ENCODE results near the gene RPTOR. TPM values are rescaled to one million over a fixed set of nuclear protein-coding genes. Genes with fewer than 3 reads are reported as not detected.

RPTOR gene
- total RNA-seq, 1 donor from 2014 or later = 32.0 TPM

- TF ChIP-seq CTCF (IDR thresholded peaks at IDR 0.05; ENCODE audit: insufficient read depth, low read depth, low read length) (no peak), EZH2 (IDR thresholded peaks at IDR 0.05; ENCODE audit: insufficient read depth, low read length) (no peak)
- Histone ChIP-seq H3K9ac (ENCODE audit: low read length) (peak overlapping the region; percentile 15), H3K79me2 (ENCODE audit: insufficient read depth, low read length) (no peaks in the 10 kb centered on the region), H3K36me3 (ENCODE audit: insufficient read depth, low read length) (no peaks in the 10 kb centered on the region), H3K9me3 (ENCODE audit: insufficient read depth, low read depth, low read length) (no peaks in the 10 kb centered on the region), H2AFZ (ENCODE audit: low read depth, low read length) (no peak overlapping the region), H3K4me3 (ENCODE audit: insufficient read depth, low read depth, low read length) (no peak overlapping the region), H3K27ac (ENCODE audit: low read depth, low read length) (no peak overlapping the region), H3K4me1 (ENCODE audit: insufficient read depth, low read length) (peaks cover 18% of the 10 kb centered on the region), H4K20me1 (ENCODE audit: insufficient read depth, low read length) (no peaks in the 10 kb centered on the region), H3K4me2 (ENCODE audit: low read length) (peak overlapping the region; percentile 36), H3K27me3 (ENCODE audit: insufficient read depth, low read length) (peaks cover 15% of the 10 kb centered on the region)
- peaks cover 14% of the 10 kb centered on the region for H3K4me1 Mint-ChIP-seq (ENCODE audit: low read depth, unreplicated experiment)
- H3K36me3 Mint-ChIP-seq (ENCODE audit: low read depth, unreplicated experiment) = no peaks in the 10 kb centered on the region
- H3K27me3 Mint-ChIP-seq (ENCODE audit: low read depth, unreplicated experiment) = peaks cover 12% of the 10 kb centered on the region
- H3K27ac Mint-ChIP-seq (ENCODE audit: unreplicated experiment) = no peak overlapping the region
- FAIRE-seq = no peak
- H3K9me3 Mint-ChIP-seq (ENCODE audit: unreplicated experiment) = no peaks in the 10 kb centered on the region
- no peak overlapping the region for H3K4me3 Mint-ChIP-seq (ENCODE audit: unreplicated experiment)
- peak; percentile 87 for DNase-seq (ENCODE audit: low read depth)
These were observed 30.7 kb upstream of the RPTOR start for GRCh38 chr17:80513892-80514291.

GRCh38 chr17:80516171-80516932 is 28.3 kb upstream of the RPTOR start:
- Histone ChIP-seq H3K4me2 (ENCODE audit: low read length) (no peak overlapping the region), H3K27me3 (ENCODE audit: insufficient read depth, low read length) (peaks cover 13% of the 10 kb centered on the region), H3K9ac (ENCODE audit: low read length) (no peak overlapping the region), H3K79me2 (ENCODE audit: insufficient read depth, low read length) (no peaks in the 10 kb centered on the region), H3K27ac (ENCODE audit: low read depth, low read length) (no peak overlapping the region), H3K36me3 (ENCODE audit: insufficient read depth, low read length) (no peaks in the 10 kb centered on the region), H2AFZ (ENCODE audit: low read depth, low read length) (no peak overlapping the region), H3K4me3 (ENCODE audit: insufficient read depth, low read depth, low read length) (no peak overlapping the region), H3K9me3 (ENCODE audit: insufficient read depth, low read depth, low read length) (no peaks in the 10 kb centered on the region), H4K20me1 (ENCODE audit: insufficient read depth, low read length) (no peaks in the 10 kb centered on the region), H3K4me1 (ENCODE audit: insufficient read depth, low read length) (peaks cover 18% of the 10 kb centered on the region)
- TF ChIP-seq EZH2 (IDR thresholded peaks at IDR 0.05; ENCODE audit: insufficient read depth, low read length) (no peak), CTCF (IDR thresholded peaks at IDR 0.05; ENCODE audit: insufficient read depth, low read depth, low read length) (no peak)
- no peaks in the 10 kb centered on the region for H3K36me3 Mint-ChIP-seq (ENCODE audit: low read depth, unreplicated experiment)
- H3K4me3 Mint-ChIP-seq (ENCODE audit: unreplicated experiment) = no peak overlapping the region
- DNase-seq (ENCODE audit: low read depth) (no peak), FAIRE-seq (no peak)
- no peaks in the 10 kb centered on the region for H3K9me3 Mint-ChIP-seq (ENCODE audit: unreplicated experiment)
- H3K27ac Mint-ChIP-seq (ENCODE audit: unreplicated experiment) = no peak overlapping the region
- H3K27me3 Mint-ChIP-seq (ENCODE audit: low read depth, unreplicated experiment) = peaks cover 24% of the 10 kb centered on the region
- peaks cover 14% of the 10 kb centered on the region for H3K4me1 Mint-ChIP-seq (ENCODE audit: low read depth, unreplicated experiment)

- H3K36me3 Mint-ChIP-seq (ENCODE audit: low read depth, unreplicated experiment) = no peaks in the 10 kb centered on the region
- H3K27ac ChIP-seq (ENCODE audit: low read depth, low read length) = no peak overlapping the region
- H3K4me1 Mint-ChIP-seq (ENCODE audit: low read depth, unreplicated experiment) = peaks cover 12% of the 10 kb centered on the region
- no peak overlapping the region for H3K9ac ChIP-seq (ENCODE audit: low read length)
- no peak overlapping the region for H3K27ac Mint-ChIP-seq (ENCODE audit: unreplicated experiment)
- no peaks in the 10 kb centered on the region for H3K9me3 Mint-ChIP-seq (ENCODE audit: unreplicated experiment)
- H2AFZ ChIP-seq (ENCODE audit: low read depth, low read length) = no peak overlapping the region
- DNase-seq (ENCODE audit: low read depth) = no peak
- peaks cover 17% of the 10 kb centered on the region for H3K27me3 ChIP-seq (ENCODE audit: insufficient read depth, low read length)
- no peak for FAIRE-seq
- H3K27me3 Mint-ChIP-seq (ENCODE audit: low read depth, unreplicated experiment) = peaks cover 27% of the 10 kb centered on the region
- H3K9me3 ChIP-seq (ENCODE audit: insufficient read depth, low read depth, low read length) = no peaks in the 10 kb centered on the region
- no peaks in the 10 kb centered on the region for H4K20me1 ChIP-seq (ENCODE audit: insufficient read depth, low read length)
- H3K79me2 ChIP-seq (ENCODE audit: insufficient read depth, low read length) = no peaks in the 10 kb centered on the region
- peaks cover 10% of the 10 kb centered on the region for H3K4me1 ChIP-seq (ENCODE audit: insufficient read depth, low read length)
- TF ChIP-seq CTCF (IDR thresholded peaks at IDR 0.05; ENCODE audit: insufficient read depth, low read depth, low read length) = no peak
- TF ChIP-seq EZH2 (IDR thresholded peaks at IDR 0.05; ENCODE audit: insufficient read depth, low read length) = no peak
- no peak overlapping the region for H3K4me3 ChIP-seq (ENCODE audit: insufficient read depth, low read depth, low read length)
- no peak overlapping the region for H3K4me3 Mint-ChIP-seq (ENCODE audit: unreplicated experiment)
- H3K4me2 ChIP-seq (ENCODE audit: low read length) = no peak overlapping the region
- no peaks in the 10 kb centered on the region for H3K36me3 ChIP-seq (ENCODE audit: insufficient read depth, low read length)
These were observed 27.0 kb upstream of the RPTOR start for GRCh38 chr17:80517641-80518040.
